K562 (cell line): Measurements from ENCODE around the gene LRGUK. TPM values are rescaled to one million over a fixed set of nuclear protein-coding genes. Genes with fewer than 3 reads are reported as not detected.
A peak's percentile ranks its signal among the peaks of the same experiment; 100 is the strongest.

Experiments
- ATAC-seq: fragments of 200-7000 bp; cut with Tn5 transposase; 3 replicates; pipeline ENCODE4 v1.9.1; 2020; ENCODE audit warnings: moderate library complexity
- BruUV-seq: library from RNA; stranded (reverse); fragments of 400-500 nt; replicated peaks from 2 replicates; lab custom pipeline; 2021; lab: Mats Ljungman, UMichigan
- CTCF ChIA-PET: fragments of 300-600 bp; formaldehyde crosslinking; extraction: SDS; loops from one replicate; lab custom pipeline; 2021; ENCODE audit warnings: low intra/inter-chr PET ratio; lab: Yijun Ruan, JAX
- POLR2A ChIA-PET: fragments of 300-600, 350-650 bp; sonication (Branson Sonifier 250); formaldehyde crosslinking; extraction: SDS; loops from one replicate; lab custom pipeline; 2021; ENCODE audit warnings: antibody characterized with exemption, inconsistent platforms; lab: Yijun Ruan, JAX
- DNase-seq, 4 experiments: peaks; one replicate each; pipeline versions ENCODE4 v3.0.0 to v3.0.0-alpha.2; 2011 to 2018; ENCODE audit warnings: low spot score in 3 of 4, mixed read lengths in 3 of 4; ENCODE audit errors: extremely low read depth in 1 of 4
- FAIRE-seq: peaks from 2 replicates; lab custom pipeline; 2011; peaks lifted over from hg19 to GRCh38; lab: Jason Lieb, UNC
- H2AFZ ChIP-seq: 2 replicates; pipeline ENCODE4 v1.6.0; 2011; ENCODE audit warnings: low read depth, low read length, control low read depth, inconsistent platforms
- H3K27ac ChIP-seq: fragments of 200-600 bp; 3 replicates; pipeline ENCODE4 v1.8.0; 2011; ENCODE audit warnings: low read depth, mild to moderate bottlenecking, control low read depth, inconsistent platforms, low read length, moderate library complexity, mixed read lengths; ENCODE audit errors: extremely low read depth
- H3K27me3 ChIP-seq, 2 experiments: fragments of 300-600 bp in 1 of 2; 2 replicates in 1 of 2; 3 replicates in 1 of 2; pipeline versions ENCODE4 v1.6.0 to v1.8.0; 2011; ENCODE audit warnings: inconsistent platforms in 2 of 2, low read length in 2 of 2, mild to moderate bottlenecking in 1 of 2, mixed read lengths in 1 of 2, moderate library complexity in 1 of 2; ENCODE audit not compliant: control insufficient read depth in 2 of 2, insufficient read depth in 2 of 2
- H3K36me3 ChIP-seq: fragments of 300-600 bp; 3 replicates; pipeline ENCODE4 v1.8.0; 2011; ENCODE audit warnings: mild to moderate bottlenecking, low read length, inconsistent platforms; ENCODE audit not compliant: control insufficient read depth, insufficient read depth
- H3K4me1 ChIP-seq, 2 experiments: fragments of 200-600 bp in 1 of 2; replicated peaks in 1 of 2; 2 replicates in 1 of 2; 3 replicates in 1 of 2; pipeline versions ENCODE4 v1.5.1 to v1.8.0; 2011; ENCODE audit warnings: inconsistent platforms in 2 of 2, low read length in 2 of 2, mild to moderate bottlenecking in 1 of 2, mixed read lengths in 1 of 2, moderate library complexity in 1 of 2; ENCODE audit not compliant: control insufficient read depth in 2 of 2, insufficient read depth in 2 of 2
- H3K4me2 ChIP-seq: 2 replicates; pipeline ENCODE4 v1.6.1; 2011; ENCODE audit warnings: low read length, control low read depth, inconsistent platforms, mixed read lengths; ENCODE audit not compliant: insufficient read depth
- H3K4me3 ChIP-seq: fragments of 200-600 bp; sonication (generic), shearing (Covaris generic); 2 replicates; pipeline ENCODE4 v1.5.1; 2016; ENCODE audit warnings: control low read depth, inconsistent platforms
- H3K79me2 ChIP-seq: fragments of 200-600 bp; 3 replicates; pipeline ENCODE4 v1.8.0; 2011; ENCODE audit warnings: low read length, inconsistent platforms; ENCODE audit not compliant: control insufficient read depth, insufficient read depth
- H3K9ac ChIP-seq, 2 experiments: 2 replicates each; pipeline versions ENCODE4 v1.6.0 to v1.6.1; 2011; ENCODE audit warnings: low read depth in 2 of 2, low read length in 2 of 2, control low read depth in 1 of 2, inconsistent platforms in 1 of 2, mild to moderate bottlenecking in 1 of 2, mixed read lengths in 1 of 2; ENCODE audit not compliant: insufficient read depth in 1 of 2
- H3K9me1 ChIP-seq: one replicate; pipeline ENCODE4 v1.6.0; 2011; ENCODE audit warnings: inconsistent platforms, mild to moderate bottlenecking, low read length, moderate library complexity; ENCODE audit not compliant: control insufficient read depth, insufficient read depth
- H3K9me3 ChIP-seq: replicated peaks from 2 replicates; pipeline ENCODE4 v1.5.1; 2011; ENCODE audit warnings: low read depth, low read length, inconsistent platforms; ENCODE audit not compliant: control insufficient read depth, insufficient read depth
- H4K20me1 ChIP-seq: replicated peaks from 2 replicates; pipeline ENCODE4 v1.6.1; 2011; ENCODE audit warnings: low read length, inconsistent platforms, mixed read lengths; ENCODE audit not compliant: control insufficient read depth, insufficient read depth
- CEBPB ChIP-seq: fragments of 450-650 bp; IDR thresholded peaks from 2 replicates; pipeline ENCODE4 v1.6.1; 2016; ENCODE audit warnings: missing genetic modification characterization, missing compliant biosample characterization
- CEBPG ChIP-seq, 3 experiments: fragments of 200-800 bp in 1 of 3; sonication (Bioruptor generic) in 1 of 3; sonication (generic) in 1 of 3; formaldehyde crosslinking in 1 of 3; IDR thresholded peaks in 2 of 3; conservative IDR thresholded peaks in 1 of 3; 2 replicates each; pipeline versions ENCODE4 v1.6.1 to v1.8.0; 2016 to 2022; ENCODE audit warnings: missing compliant biosample characterization in 2 of 3, missing genetic modification characterization in 2 of 3, mild to moderate bottlenecking in 1 of 3, missing genetic modification reagents in 1 of 3
- MYBL2 ChIP-seq, 2 experiments: fragments of 450-650 bp in 1 of 2; sonication (generic) in 1 of 2; formaldehyde crosslinking in 1 of 2; IDR thresholded peaks; 2 replicates each; pipeline versions ENCODE4 v1.6.1 to v1.8.1; 2017 to 2022; ENCODE audit warnings: borderline replicate concordance in 1 of 2, inconsistent platforms in 1 of 2, low read depth in 1 of 2, mild to moderate bottlenecking in 1 of 2, missing genetic modification reagents in 1 of 2, moderate library complexity in 1 of 2
- SUPT5H ChIP-seq: fragments of 450-650 bp; IDR thresholded peaks from 2 replicates; pipeline ENCODE4 v1.6.1; 2016
- WGBS: fragments of 100-300 bp; shearing (Covaris generic); methylation state at CpG from one replicate; pipeline ENCODE4 v1.1.6; 2016; ENCODE audit warnings: low coverage, mixed read lengths; ENCODE audit not compliant: insufficient coverage; ENCODE audit errors: missing lambda C conversion rate; 5-methylcytosine and 5-hydroxymethylcytosine counted together
- in situ Hi-C: fragments of 300-500 bp; cut with MboI; formaldehyde crosslinking; loops from 4 replicates; pipeline ENCODE4 v1.15.0; 2018; ENCODE audit warnings: inconsistent platforms, mixed read lengths
- intact Hi-C: fragments of 100-400 bp; cut with micrococcal nuclease; formaldehyde crosslinking; loops from 2 replicates; pipeline ENCODE4 v1.14.2; 2022
- polyA plus RNA-seq, 8 experiments: library from polyadenylated mRNA; depleted of rRNA in 4 of 8; stranded (reverse) in 5 of 8; unstranded in 3 of 8; fragments of >200 nt; fragmentation: Nextera tagmentation in 2 of 8; fragmentation: Illumina TruSeq in 1 of 8; extraction: Ambion mirVana in 2 of 8; extraction: Trizol in 1 of 8; gene quantifications; 2 replicates each; pipeline versions ENCODE4 v1.2.1 to v1.2.3, GENCODE V29; 2011 to 2014; ENCODE audit warnings: inconsistent platforms in 1 of 8, missing spikeins in 1 of 8
- total RNA-seq, 7 experiments: library from RNA; depleted of rRNA in 6 of 7; stranded (reverse); fragments of >200 nt in 6 of 7; fragmentation: Illumina TruSeq in 2 of 7; extraction: Trizol in 2 of 7; gene quantifications; 2 replicates each; pipeline versions ENCODE4 v1.2.1 to v1.2.3, GENCODE V29; 2011 to 2021; ENCODE audit warnings: low replicate concordance in 1 of 7

Gene LRGUK
- total and polyA plus RNA-seq, 9 of the 15 experiments (the other 6 are each of a cell fraction or from before 2014, with no cell fraction given): 0.04 to 0.33 (median 0.18) TPM

- peak; percentile 82 for TF ChIP-seq CEBPB (tag)
- no peak for TF ChIP-seq CEBPG (CRISPR knock-in tag; IDR thresholded peaks at IDR 0.05)
- peak in 1 of 2 experiments; percentile 34; a peak in 1 of 4 replicates for TF ChIP-seq CEBPG (tag; conservative IDR thresholded peaks at IDR 0.05 in 1 of 2, IDR thresholded peaks at IDR 0.05 in 1 of 2)
- TF ChIP-seq SUPT5H: no peak
- 0 out of 2 replicates have a peak, but pooled peaks have one; percentile 27 for TF ChIP-seq MYBL2 (IDR thresholded peaks at IDR 0.05; ENCODE audit: low read depth)
- no peak for TF ChIP-seq MYBL2 (CRISPR knock-in tag; IDR thresholded peaks at IDR 0.05; ENCODE audit: borderline replicate concordance)
- TF ChIP-seq, all 486 proteins: peak for 3
- H3K9me3 ChIP-seq: no peaks in the 10 kb centered on the region; the same call in 1 of the 2 replicates
- in situ Hi-C loops: no loop called here
These were observed 45.4 kb upstream of the LRGUK start for GRCh38 chr7:134081695-134082094.

More at GRCh38 chr7:134081695-134082094, 45.4 kb upstream of the LRGUK start:
- no peak for FAIRE-seq
- Histone ChIP-seq H3K79me2 (no peaks in the 10 kb centered on the region), H3K4me3 (no peak overlapping the region), H3K9ac (no peak overlapping the region), H3K36me3 (no peaks in the 10 kb centered on the region), H3K4me1 (peaks cover 7 to 37% of the 10 kb centered on the region in 2 experiments; a peak in 4 of 5 replicates), H3K4me2 (no peak overlapping the region), H2AFZ (no peak overlapping the region), H3K27me3 (no peaks in the 10 kb centered on the region), H3K27ac (no peak overlapping the region), H3K9me1 (no peaks in the 10 kb centered on the region), H4K20me1 (no peaks in the 10 kb centered on the region)
- intact Hi-C loops: no loop called here
- WGBS: 82% methylated on average over 1 of the region's 1 CpG
- ChIA-PET CTCF (no interaction called here), POLR2A (no interaction called here)
- DNase-seq: no peak
- ATAC-seq: no peak
- BruUV-seq: no TSS peak
